ENCODE data around the gene RFC2.

RFC2 gene

DNA sequence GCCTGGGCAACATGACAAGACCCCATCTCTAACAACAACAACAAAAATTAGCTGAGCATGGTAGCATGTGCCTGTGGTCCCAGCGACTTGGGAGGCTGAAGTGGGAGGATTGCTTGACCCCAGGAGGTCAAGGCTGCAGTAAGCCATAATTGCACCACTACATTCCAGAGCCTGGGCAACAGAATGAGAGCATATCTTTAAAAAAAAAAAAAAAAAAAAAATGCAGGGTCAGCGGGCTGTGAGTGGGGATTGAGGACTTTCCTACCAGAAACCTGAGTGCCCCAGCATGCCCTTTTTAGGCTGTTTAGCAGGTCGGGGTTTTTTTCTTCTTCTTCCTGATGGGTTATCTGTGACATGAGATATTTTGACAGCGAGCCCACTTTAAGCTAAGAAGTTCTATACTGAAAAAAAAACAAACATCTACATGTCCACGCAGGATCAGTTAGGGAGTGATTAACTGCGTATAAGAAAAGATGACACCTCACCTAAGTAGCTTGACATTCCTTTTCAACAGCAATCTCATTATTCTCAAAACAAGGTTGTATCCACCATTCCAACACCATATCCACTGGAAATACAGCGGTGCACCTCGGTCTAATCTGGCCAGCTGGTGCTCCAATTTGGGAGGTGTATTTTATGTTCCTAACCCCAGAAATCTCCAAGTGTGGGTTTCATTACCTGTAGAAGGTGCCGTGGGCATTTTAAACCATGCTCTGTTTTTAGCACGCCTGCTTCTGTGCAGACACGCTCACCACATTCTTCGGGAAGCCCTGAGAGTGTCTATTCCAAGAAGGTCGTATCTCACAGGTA, 13.8 kb upstream of the RFC2 start:
- DNase-seq (ENCODE audit: low read depth) = no peak

DNA sequence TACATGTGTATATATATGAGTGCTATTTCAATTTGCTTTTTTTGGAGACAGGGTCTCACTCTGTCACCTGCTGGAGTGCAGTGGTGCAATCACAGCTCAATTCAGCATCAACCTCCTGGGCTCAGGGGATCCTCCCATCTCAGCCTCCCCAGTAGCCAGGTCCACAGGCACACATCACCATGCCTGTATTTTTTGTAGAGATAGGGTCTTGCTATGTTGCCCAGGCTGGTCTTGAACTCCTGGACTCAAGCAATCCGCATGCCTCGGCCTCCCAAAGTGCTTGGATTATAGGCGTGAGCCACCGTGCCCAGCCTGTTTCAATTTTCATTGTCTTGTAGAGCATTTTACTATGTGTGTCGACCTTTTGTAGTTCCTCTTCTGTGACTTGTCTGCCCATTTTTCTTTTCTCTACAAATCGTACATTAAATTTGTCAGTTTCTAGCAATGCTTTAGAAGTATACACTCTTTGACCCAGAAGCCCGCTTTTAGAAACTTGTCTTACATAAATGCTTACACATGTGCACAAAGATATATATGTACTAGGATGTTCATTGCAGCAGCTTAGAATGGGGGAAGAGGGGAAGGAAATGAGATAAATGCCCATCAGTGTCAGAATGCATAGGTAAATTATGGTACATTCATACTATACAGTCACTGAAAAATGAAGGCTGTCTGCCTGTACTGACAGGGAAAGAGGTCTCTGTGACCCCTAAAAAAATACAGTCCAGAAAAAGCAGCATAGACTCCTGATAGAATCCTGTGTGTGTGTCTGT, 12.2 kb upstream of the RFC2 start:
- TF ChIP-seq, protein P1, sequence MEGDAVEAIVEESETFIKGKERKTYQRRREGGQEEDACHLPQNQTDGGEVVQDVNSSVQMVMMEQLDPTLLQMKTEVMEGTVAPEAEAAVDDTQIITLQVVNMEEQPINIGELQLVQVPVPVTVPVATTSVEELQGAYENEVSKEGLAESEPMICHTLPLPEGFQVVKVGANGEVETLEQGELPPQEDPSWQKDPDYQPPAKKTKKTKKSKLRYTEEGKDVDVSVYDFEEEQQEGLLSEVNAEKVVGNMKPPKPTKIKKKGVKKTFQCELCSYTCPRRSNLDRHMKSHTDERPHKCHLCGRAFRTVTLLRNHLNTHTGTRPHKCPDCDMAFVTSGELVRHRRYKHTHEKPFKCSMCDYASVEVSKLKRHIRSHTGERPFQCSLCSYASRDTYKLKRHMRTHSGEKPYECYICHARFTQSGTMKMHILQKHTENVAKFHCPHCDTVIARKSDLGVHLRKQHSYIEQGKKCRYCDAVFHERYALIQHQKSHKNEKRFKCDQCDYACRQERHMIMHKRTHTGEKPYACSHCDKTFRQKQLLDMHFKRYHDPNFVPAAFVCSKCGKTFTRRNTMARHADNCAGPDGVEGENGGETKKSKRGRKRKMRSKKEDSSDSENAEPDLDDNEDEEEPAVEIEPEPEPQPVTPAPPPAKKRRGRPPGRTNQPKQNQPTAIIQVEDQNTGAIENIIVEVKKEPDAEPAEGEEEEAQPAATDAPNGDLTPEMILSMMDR (IDR thresholded peaks at IDR 0.05; ENCODE audit: low read depth, low read length) = no peak
- TF ChIP-seq MYC (IDR thresholded peaks at IDR 0.05; ENCODE audit: low read depth, low read length) = no peak
- TF ChIP-seq, protein P2, sequence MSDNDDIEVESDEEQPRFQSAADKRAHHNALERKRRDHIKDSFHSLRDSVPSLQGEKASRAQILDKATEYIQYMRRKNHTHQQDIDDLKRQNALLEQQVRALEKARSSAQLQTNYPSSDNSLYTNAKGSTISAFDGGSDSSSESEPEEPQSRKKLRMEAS (IDR thresholded peaks at IDR 0.05; ENCODE audit: low read depth, low read length) = no peak
- no peak for TF ChIP-seq POLR2A (IDR thresholded peaks at IDR 0.05; ENCODE audit: extremely low read depth, insufficient read length)
- DNase-seq (ENCODE audit: low read depth) = no peak
- no peak overlapping the region for H3K4me3 ChIP-seq (ENCODE audit: low read depth, low read length)

More for the DNA sequence above, 13.8 kb upstream of the RFC2 start:
- H3K4me3 ChIP-seq (ENCODE audit: low read depth, low read length) = no peak overlapping the region
- TF ChIP-seq, protein P2 (IDR thresholded peaks at IDR 0.05; ENCODE audit: low read depth, low read length) = no peak
- TF ChIP-seq POLR2A (IDR thresholded peaks at IDR 0.05; ENCODE audit: extremely low read depth, insufficient read length) (no peak), MYC (IDR thresholded peaks at IDR 0.05; ENCODE audit: low read depth, low read length) (no peak)
- TF ChIP-seq, protein P1 (IDR thresholded peaks at IDR 0.05; ENCODE audit: low read depth, low read length) = no peak

DNA sequence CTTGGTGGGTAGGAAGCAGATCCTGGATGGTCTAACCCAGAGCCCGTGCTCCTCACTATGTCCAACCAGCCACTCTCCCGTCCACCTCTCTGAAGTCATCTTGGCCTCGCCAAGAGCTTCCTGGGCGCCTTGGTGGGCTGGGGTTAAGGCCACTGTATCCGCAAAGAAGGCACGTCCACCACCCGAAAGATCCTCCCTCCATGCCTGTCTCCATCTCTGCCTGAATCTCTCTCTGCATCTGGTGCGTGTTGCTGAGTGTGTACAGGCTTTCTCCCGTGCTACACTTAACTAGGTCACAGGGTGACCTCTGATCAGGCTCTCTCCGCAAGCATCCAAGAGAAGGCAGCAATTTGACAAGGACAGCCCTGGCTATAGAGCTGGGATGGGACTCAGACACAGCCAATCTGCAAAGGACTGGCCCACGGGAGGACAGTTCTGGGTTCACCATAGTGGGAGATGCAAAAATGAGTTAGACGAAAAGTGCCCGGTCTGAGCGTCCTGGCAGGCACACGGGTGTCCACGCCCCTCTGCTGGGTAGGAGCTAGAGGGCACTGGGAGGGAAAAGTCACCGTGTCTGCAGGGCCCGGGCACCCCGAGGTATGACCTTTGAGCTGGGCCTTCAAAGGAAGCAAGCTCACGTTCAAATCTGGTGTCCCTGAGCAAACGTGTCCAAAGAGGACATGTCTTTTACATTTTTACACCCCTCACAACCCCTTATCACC, 9.4 kb upstream of the RFC2 start:
- TF ChIP-seq MYC (IDR thresholded peaks at IDR 0.05; ENCODE audit: low read depth, low read length) = no peak
- no peak for TF ChIP-seq POLR2A (IDR thresholded peaks at IDR 0.05; ENCODE audit: extremely low read depth, insufficient read length)
- TF ChIP-seq, protein P1 (IDR thresholded peaks at IDR 0.05; ENCODE audit: low read depth, low read length) = no peak
- TF ChIP-seq, protein P2 (IDR thresholded peaks at IDR 0.05; ENCODE audit: low read depth, low read length) = no peak
- H3K4me3 ChIP-seq (ENCODE audit: low read depth, low read length) = no peak overlapping the region
- no peak for DNase-seq (ENCODE audit: low read depth)

DNA sequence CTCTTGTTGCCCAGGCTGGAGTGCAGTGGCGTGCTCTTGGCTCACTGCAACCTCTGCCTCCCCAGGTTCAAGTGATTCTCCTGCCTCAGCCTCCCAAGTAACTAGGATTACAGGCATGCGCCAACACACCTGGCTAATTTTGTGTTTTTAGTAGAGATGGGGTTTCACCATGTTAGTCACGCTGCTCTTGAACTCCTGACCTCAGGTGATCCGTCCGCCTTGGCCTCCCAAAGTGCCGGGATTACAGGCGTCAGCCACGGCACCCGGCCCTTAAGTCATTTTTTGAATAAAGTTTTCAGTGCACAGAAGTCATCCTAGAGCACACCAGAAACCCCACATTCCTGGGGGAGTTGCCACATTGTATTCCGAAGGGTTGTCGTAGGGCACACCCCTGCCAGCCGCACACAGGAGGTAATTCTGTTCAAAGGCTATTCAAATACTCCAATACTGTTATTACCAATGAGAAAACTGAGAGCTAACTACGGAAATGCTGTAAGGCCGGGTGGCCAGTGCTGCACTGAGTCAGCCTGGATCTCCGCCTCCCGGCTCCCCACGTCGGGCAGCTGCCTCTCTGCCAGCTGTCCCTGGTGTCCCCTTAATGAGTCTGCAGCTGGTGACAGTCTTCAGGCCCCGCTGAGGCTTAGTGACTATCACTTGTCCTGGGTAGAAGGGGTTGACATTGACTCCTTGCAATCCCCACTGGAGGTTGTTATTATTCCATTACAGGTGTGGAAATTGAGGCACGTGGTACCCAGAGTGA, 8.6 kb upstream of the RFC2 start:
- no peak overlapping the region for H3K4me3 ChIP-seq (ENCODE audit: low read depth, low read length)
- DNase-seq (ENCODE audit: low read depth) = no peak
- TF ChIP-seq POLR2A (IDR thresholded peaks at IDR 0.05; ENCODE audit: extremely low read depth, insufficient read length) = no peak
- no peak for TF ChIP-seq MYC (IDR thresholded peaks at IDR 0.05; ENCODE audit: low read depth, low read length)
- TF ChIP-seq, protein P2 (IDR thresholded peaks at IDR 0.05; ENCODE audit: low read depth, low read length) = no peak
- TF ChIP-seq, protein P1 (IDR thresholded peaks at IDR 0.05; ENCODE audit: low read depth, low read length) = no peak

DNA sequence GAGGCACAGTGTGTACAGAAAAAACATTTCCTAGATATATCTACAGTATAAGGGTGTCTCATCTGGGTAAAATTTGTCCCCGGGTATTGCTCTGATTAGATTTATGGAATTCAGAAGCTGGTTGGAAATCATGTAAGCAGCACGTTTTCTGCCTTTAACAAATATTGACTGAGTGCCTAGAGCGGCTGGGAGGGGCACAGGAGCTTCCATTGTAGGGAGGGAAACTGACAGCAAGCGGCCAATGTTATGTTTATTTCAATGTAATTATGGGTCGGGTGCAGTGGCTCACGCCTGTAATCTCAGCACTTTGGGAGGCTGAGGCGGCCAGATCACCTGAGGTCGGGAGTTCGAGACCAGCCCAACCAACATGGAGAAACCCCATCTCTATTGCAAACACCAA, 4.4 kb upstream of the RFC2 start:
- no peak for DNase-seq (ENCODE audit: low read depth)
- TF ChIP-seq, protein P2 (IDR thresholded peaks at IDR 0.05; ENCODE audit: low read depth, low read length) = no peak
- no peak for TF ChIP-seq MYC (IDR thresholded peaks at IDR 0.05; ENCODE audit: low read depth, low read length)
- TF ChIP-seq, protein P1 (IDR thresholded peaks at IDR 0.05; ENCODE audit: low read depth, low read length) = no peak
- no peak for TF ChIP-seq POLR2A (IDR thresholded peaks at IDR 0.05; ENCODE audit: extremely low read depth, insufficient read length)
- H3K4me3 ChIP-seq (ENCODE audit: low read depth, low read length) = no peak overlapping the region

All from NB4 (cell line).